ENCODE results near the gene GALNT12. TPM values are rescaled to one million over a fixed set of nuclear protein-coding genes. Genes with fewer than 3 reads are reported as not detected.

Gene GALNT12
- total RNA-seq, 1 donor from 2014 or later = 10.3 TPM

GRCh38 chr9:98767196-98767595 is 40.3 kb upstream of the GALNT12 start:
- TF ChIP-seq CTCF (IDR thresholded peaks at IDR 0.05; ENCODE audit: unreplicated experiment) = no peak
- H3K36me3 Mint-ChIP-seq = peaks cover 65% of the 10 kb centered on the region
- H3K4me3 Mint-ChIP-seq = no peak overlapping the region
- H3K27me3 Mint-ChIP-seq (ENCODE audit: low read depth) = no peaks in the 10 kb centered on the region
- peaks cover 20% of the 10 kb centered on the region for H3K9me3 Mint-ChIP-seq
- no peak for DNase-seq (ENCODE audit: low spot score in 2 of 2, unreplicated experiment in 2 of 2)
- no peaks in the 10 kb centered on the region for H3K4me1 Mint-ChIP-seq
- no peak overlapping the region for H3K27ac Mint-ChIP-seq

GRCh38 chr9:98767915-98768314 is 39.6 kb upstream of the GALNT12 start:
- no peak for DNase-seq (ENCODE audit: low spot score in 2 of 2, unreplicated experiment in 2 of 2)
- Mint-ChIP-seq H3K36me3 (peaks cover 64% of the 10 kb centered on the region), H3K4me3 (no peak overlapping the region), H3K27ac (no peak overlapping the region), H3K27me3 (ENCODE audit: low read depth) (no peaks in the 10 kb centered on the region), H3K9me3 (peaks cover 19% of the 10 kb centered on the region), H3K4me1 (no peaks in the 10 kb centered on the region)
- TF ChIP-seq CTCF (IDR thresholded peaks at IDR 0.05; ENCODE audit: unreplicated experiment) = no peak

GRCh38 chr9:98768344-98768743 is 39.1 kb upstream of the GALNT12 start:
- Mint-ChIP-seq H3K4me1 (no peaks in the 10 kb centered on the region), H3K9me3 (peaks cover 14% of the 10 kb centered on the region), H3K36me3 (peaks cover 65% of the 10 kb centered on the region), H3K4me3 (no peak overlapping the region), H3K27ac (no peak overlapping the region), H3K27me3 (ENCODE audit: low read depth) (no peaks in the 10 kb centered on the region)
- TF ChIP-seq CTCF (IDR thresholded peaks at IDR 0.05; ENCODE audit: unreplicated experiment) = no peak
- DNase-seq (ENCODE audit: low spot score in 2 of 2, unreplicated experiment in 2 of 2) = no peak

GRCh38 chr9:98770717-98771116 is 36.8 kb upstream of the GALNT12 start:
- H3K4me1 Mint-ChIP-seq = no peaks in the 10 kb centered on the region
- no peak for TF ChIP-seq CTCF (IDR thresholded peaks at IDR 0.05; ENCODE audit: unreplicated experiment)
- H3K36me3 Mint-ChIP-seq = peaks cover 50% of the 10 kb centered on the region
- DNase-seq (ENCODE audit: low spot score in 2 of 2, unreplicated experiment in 2 of 2) = no peak
- no peak overlapping the region for H3K27ac Mint-ChIP-seq
- no peaks in the 10 kb centered on the region for H3K27me3 Mint-ChIP-seq (ENCODE audit: low read depth)
- no peaks in the 10 kb centered on the region for H3K9me3 Mint-ChIP-seq
- H3K4me3 Mint-ChIP-seq = no peak overlapping the region

- Mint-ChIP-seq H3K4me3 (no peak overlapping the region), H3K4me1 (no peaks in the 10 kb centered on the region), H3K36me3 (peaks cover 49% of the 10 kb centered on the region), H3K27ac (no peak overlapping the region), H3K9me3 (no peaks in the 10 kb centered on the region), H3K27me3 (ENCODE audit: low read depth) (no peaks in the 10 kb centered on the region)
- TF ChIP-seq CTCF (IDR thresholded peaks at IDR 0.05; ENCODE audit: unreplicated experiment) = no peak
- no peak for DNase-seq (ENCODE audit: low spot score in 2 of 2, unreplicated experiment in 2 of 2)
Observed at GRCh38 chr9:98771209-98771874, 36.1 kb upstream of the GALNT12 start.

All from mesothelial cell of epicardium (in vitro differentiated cells).